HEK293 (cell line): ENCODE results near the gene MTUS2.

Experiments
- CTCF ChIA-PET: fragments of 350-600 bp; formaldehyde crosslinking; extraction: SDS; loops from one replicate; lab custom pipeline; 2021; ENCODE audit warnings: antibody characterized with exemption; lab: Yijun Ruan, JAX
- POLR2A ChIA-PET: fragments of 300-600 bp; formaldehyde crosslinking; extraction: SDS; loops from one replicate; lab custom pipeline; 2020; ENCODE audit warnings: antibody characterized with exemption, inconsistent platforms; lab: Yijun Ruan, JAX
- H3K27ac ChIP-seq: fragments of 200-500 bp; sonication (Bioruptor generic); 2 replicates; pipeline ENCODE4 v1.5.1; 2014; ENCODE audit warnings: low read depth, low read length, control low read depth, inconsistent platforms; ENCODE audit errors: extremely low read depth
- H3K36me3 ChIP-seq, 2 experiments: fragments of 200-500 bp in 1 of 2; sonication (Bioruptor generic) in 1 of 2; 1 replicate in 1 of 2; 2 replicates in 1 of 2; pipeline ENCODE4 v1.5.1; 2014 to 2017; ENCODE audit warnings: inconsistent platforms in 2 of 2, low read length in 2 of 2; ENCODE audit not compliant: control insufficient read depth in 2 of 2, insufficient read depth in 1 of 2
- H3K4me1 ChIP-seq: fragments of 200-500 bp; sonication (Bioruptor generic); 2 replicates; pipeline ENCODE4 v1.5.1; 2014; ENCODE audit warnings: mild to moderate bottlenecking, low read length, inconsistent platforms; ENCODE audit not compliant: control insufficient read depth, insufficient read depth
- H3K4me3 ChIP-seq: 2 replicates; pipeline ENCODE4 v1.5.1; 2011; ENCODE audit warnings: low read depth, mild to moderate bottlenecking, control low read depth, low read length, moderate library complexity
- H3K9me3 ChIP-seq: fragments of 200-500 bp; sonication (Bioruptor generic); 2 replicates; pipeline ENCODE4 v1.5.1; 2014; ENCODE audit warnings: low read depth, low read length, inconsistent platforms; ENCODE audit not compliant: control insufficient read depth, insufficient read depth
- ATF2 ChIP-seq: fragments of 450-650 bp; formaldehyde crosslinking; IDR thresholded peaks from 2 replicates; pipeline ENCODE4 v1.5.1; 2016; ENCODE audit warnings: missing biosample characterization, missing genetic modification characterization, low read depth
- GLI4 ChIP-seq: fragments of 450-650 bp; formaldehyde crosslinking; IDR thresholded peaks from 2 replicates; pipeline ENCODE4 v1.5.1; 2016; ENCODE audit warnings: missing biosample characterization, missing genetic modification characterization
- SP2 ChIP-seq: fragments of 450-650 bp; formaldehyde crosslinking; IDR thresholded peaks from 2 replicates; pipeline ENCODE4 v1.5.1; 2016; ENCODE audit warnings: missing biosample characterization, missing genetic modification characterization
- ZBTB1 ChIP-seq: fragments of 450-650 bp; formaldehyde crosslinking; IDR thresholded peaks from 2 replicates; pipeline ENCODE4 v1.5.1; 2016; ENCODE audit warnings: missing biosample characterization, missing genetic modification characterization
- ZEB2 ChIP-seq: fragments of 450-650 bp; formaldehyde crosslinking; IDR thresholded peaks from 2 replicates; pipeline ENCODE4 v1.5.1; 2016; ENCODE audit warnings: missing biosample characterization, missing genetic modification characterization
- ZNF10 ChIP-seq: fragments of 450-650 bp; formaldehyde crosslinking; IDR thresholded peaks from 2 replicates; pipeline ENCODE4 v1.5.1; 2017; ENCODE audit warnings: missing biosample characterization, missing genetic modification characterization
- ZNF121 ChIP-seq: fragments of 450-650 bp; formaldehyde crosslinking; IDR thresholded peaks from 2 replicates; pipeline ENCODE4 v1.5.1; 2016; ENCODE audit warnings: missing biosample characterization, missing genetic modification characterization
- ZNF146 ChIP-seq: fragments of 450-650 bp; formaldehyde crosslinking; IDR thresholded peaks from 2 replicates; pipeline ENCODE4 v1.5.1; 2016; ENCODE audit warnings: missing biosample characterization, missing genetic modification characterization
- ZNF157 ChIP-seq: fragments of 450-650 bp; formaldehyde crosslinking; IDR thresholded peaks from 2 replicates; pipeline ENCODE4 v1.5.1; 2016; ENCODE audit warnings: missing biosample characterization, missing genetic modification characterization
- ZNF16 ChIP-seq: fragments of 450-650 bp; formaldehyde crosslinking; IDR thresholded peaks from 2 replicates; pipeline ENCODE4 v1.5.1; 2016; ENCODE audit warnings: low read depth, missing biosample characterization, missing genetic modification characterization
- ZNF19 ChIP-seq: fragments of 450-650 bp; formaldehyde crosslinking; IDR thresholded peaks from 2 replicates; pipeline ENCODE4; 2016; ENCODE audit warnings: missing biosample characterization, missing genetic modification characterization, low read depth
- ZNF202 ChIP-seq: fragments of 450-650 bp; formaldehyde crosslinking; IDR thresholded peaks from 2 replicates; pipeline ENCODE4 v1.5.1; 2016; ENCODE audit warnings: missing biosample characterization, missing genetic modification characterization, borderline replicate concordance
- ZNF214 ChIP-seq: fragments of 450-650 bp; formaldehyde crosslinking; IDR thresholded peaks from 2 replicates; pipeline ENCODE4 v1.5.1; 2017; ENCODE audit warnings: missing biosample characterization, mild to moderate bottlenecking, missing genetic modification characterization, borderline replicate concordance
- ZNF221 ChIP-seq: fragments of 450-650 bp; formaldehyde crosslinking; IDR thresholded peaks from 2 replicates; pipeline ENCODE4 v1.5.1; 2017; ENCODE audit warnings: missing biosample characterization, missing genetic modification characterization, borderline replicate concordance
- ZNF274 ChIP-seq, 2 experiments: fragments of 200-500 bp in 1 of 2; fragments of 450-650 bp in 1 of 2; sonication (Bioruptor generic) in 1 of 2; formaldehyde crosslinking in 1 of 2; IDR thresholded peaks; 2 replicates each; pipeline versions ENCODE4 v1.5.1 to v1.6.1; 2014 to 2016; ENCODE audit warnings: borderline replicate concordance in 1 of 2, inconsistent platforms in 1 of 2, low read length in 1 of 2, missing biosample characterization in 1 of 2, missing genetic modification characterization in 1 of 2
- ZNF335 ChIP-seq: fragments of 450-650 bp; formaldehyde crosslinking; conservative IDR thresholded peaks from 2 replicates; pipeline ENCODE4 v1.5.1; 2016; ENCODE audit warnings: missing biosample characterization, missing genetic modification characterization
- ZNF510 ChIP-seq: fragments of 450-650 bp; formaldehyde crosslinking; IDR thresholded peaks from 2 replicates; pipeline ENCODE4 v1.5.1; 2018; ENCODE audit warnings: mild to moderate bottlenecking, missing genetic modification characterization, missing biosample characterization; ENCODE audit not compliant: insufficient replicate concordance
- ZNF529 ChIP-seq: fragments of 450-650 bp; formaldehyde crosslinking; IDR thresholded peaks from 2 replicates; pipeline ENCODE4 v1.5.1; 2017; ENCODE audit warnings: missing genetic modification characterization, missing biosample characterization; ENCODE audit not compliant: insufficient replicate concordance
- ZNF548 ChIP-seq: fragments of 450-650 bp; formaldehyde crosslinking; IDR thresholded peaks from 2 replicates; pipeline ENCODE4 v1.5.1; 2016; ENCODE audit warnings: missing biosample characterization, missing genetic modification characterization
- ZNF560 ChIP-seq: fragments of 450-650 bp; formaldehyde crosslinking; IDR thresholded peaks from 2 replicates; pipeline ENCODE4 v1.5.1; 2017; ENCODE audit warnings: missing biosample characterization, missing genetic modification characterization, borderline replicate concordance
- ZNF580 ChIP-seq: fragments of 450-650 bp; formaldehyde crosslinking; IDR thresholded peaks from 2 replicates; pipeline ENCODE4 v1.5.1; 2016; ENCODE audit warnings: missing biosample characterization, missing genetic modification characterization
- ZNF664 ChIP-seq: fragments of 450-650 bp; formaldehyde crosslinking; IDR thresholded peaks from 2 replicates; pipeline ENCODE4 v1.5.1; 2016; ENCODE audit warnings: missing biosample characterization, missing genetic modification characterization
- ZNF768 ChIP-seq: fragments of 450-650 bp; formaldehyde crosslinking; IDR thresholded peaks from 2 replicates; pipeline ENCODE4 v1.5.1; 2018; ENCODE audit warnings: missing biosample characterization, mild to moderate bottlenecking, missing genetic modification characterization
- ZNF837 ChIP-seq: fragments of 450-650 bp; formaldehyde crosslinking; IDR thresholded peaks from 2 replicates; pipeline ENCODE4 v1.5.1; 2016; ENCODE audit warnings: missing biosample characterization, missing genetic modification characterization
- ZNF843 ChIP-seq: fragments of 450-650 bp; formaldehyde crosslinking; IDR thresholded peaks from 2 replicates; pipeline ENCODE4 v1.5.1; 2016; ENCODE audit warnings: missing biosample characterization, missing genetic modification characterization
- TF ChIP-seq, protein P1 (sequence below): fragments of 450-650 bp; IDR thresholded peaks from 2 replicates; pipeline ENCODE4 v1.5.1; 2018; ENCODE audit warnings: missing biosample characterization, mild to moderate bottlenecking, missing genetic modification characterization
- TF ChIP-seq, protein P2 (sequence below): fragments of 450-650 bp; formaldehyde crosslinking; IDR thresholded peaks from 2 replicates; pipeline ENCODE4 v1.5.1; 2016; ENCODE audit warnings: missing biosample characterization, missing genetic modification characterization

The MTUS2 gene

DNA sequence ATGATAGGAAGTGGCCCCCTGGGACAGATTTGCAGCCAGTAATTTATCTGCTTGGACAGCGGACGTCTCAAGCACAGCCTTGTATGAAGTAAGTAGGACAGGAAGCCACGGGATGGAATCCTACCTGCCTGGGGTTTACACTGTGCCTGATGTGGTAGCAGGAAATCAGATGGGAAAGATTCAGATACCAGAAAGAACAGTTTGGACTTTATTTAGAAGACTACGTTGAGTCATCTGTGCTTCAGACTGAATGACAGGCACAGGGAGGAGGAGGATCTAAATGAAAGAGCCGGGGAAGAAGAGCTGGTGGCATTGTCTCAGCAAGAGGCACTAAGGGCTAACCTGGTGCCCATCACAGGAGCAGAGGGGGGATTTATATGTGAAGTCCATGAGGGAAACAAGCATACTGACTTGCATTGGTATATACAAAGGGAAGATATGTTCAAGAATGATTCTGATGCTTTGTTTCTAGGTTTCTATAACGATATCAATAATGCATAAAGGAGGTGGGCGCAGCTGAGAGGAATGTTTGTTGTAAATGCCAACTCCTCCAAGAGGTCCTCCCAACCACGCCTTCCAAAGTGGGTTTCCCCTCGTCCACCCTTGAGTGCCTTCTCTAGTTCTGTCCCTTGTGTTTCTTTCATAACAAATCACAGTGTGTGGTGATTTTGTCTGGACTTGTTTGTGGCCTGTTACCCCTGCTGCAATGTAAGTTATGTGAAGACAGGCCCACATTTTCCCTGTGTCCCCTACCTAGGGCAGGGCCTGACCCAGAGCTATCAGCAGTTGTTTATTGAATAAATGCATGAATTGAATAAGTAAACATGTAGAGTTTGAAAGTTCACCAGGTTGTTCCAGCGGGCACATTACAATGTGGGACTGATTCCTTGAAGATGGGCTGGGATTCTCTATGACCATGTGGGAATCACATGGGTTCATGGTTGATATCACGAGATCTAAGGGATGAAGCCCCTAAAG lies 446.9 kb downstream of the MTUS2 start:
- TF ChIP-seq ZNF843 (tag by site-specific recombination) (no peak), GLI4 (tag by site-specific recombination) (no peak), ZNF10 (tag by site-specific recombination) (no peak), SP2 (tag by site-specific recombination) (no peak), ATF2 (tag by site-specific recombination) (no peak), ZNF510 (tag by site-specific recombination) (no peak), ZNF664 (tag by site-specific recombination) (no peak), ZNF837 (no peak), ZNF146 (tag by site-specific recombination) (no peak), ZNF221 (tag by site-specific recombination) (no peak), ZNF580 (tag by site-specific recombination) (no peak)
- TF ChIP-seq, protein P1, sequence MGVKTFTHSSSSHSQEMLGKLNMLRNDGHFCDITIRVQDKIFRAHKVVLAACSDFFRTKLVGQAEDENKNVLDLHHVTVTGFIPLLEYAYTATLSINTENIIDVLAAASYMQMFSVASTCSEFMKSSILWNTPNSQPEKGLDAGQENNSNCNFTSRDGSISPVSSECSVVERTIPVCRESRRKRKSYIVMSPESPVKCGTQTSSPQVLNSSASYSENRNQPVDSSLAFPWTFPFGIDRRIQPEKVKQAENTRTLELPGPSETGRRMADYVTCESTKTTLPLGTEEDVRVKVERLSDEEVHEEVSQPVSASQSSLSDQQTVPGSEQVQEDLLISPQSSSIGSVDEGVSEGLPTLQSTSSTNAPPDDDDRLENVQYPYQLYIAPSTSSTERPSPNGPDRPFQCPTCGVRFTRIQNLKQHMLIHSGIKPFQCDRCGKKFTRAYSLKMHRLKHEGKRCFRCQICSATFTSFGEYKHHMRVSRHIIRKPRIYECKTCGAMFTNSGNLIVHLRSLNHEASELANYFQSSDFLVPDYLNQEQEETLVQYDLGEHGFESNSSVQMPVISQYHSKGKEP (tag by site-specific recombination), result no peak
- TF ChIP-seq, protein P2, sequence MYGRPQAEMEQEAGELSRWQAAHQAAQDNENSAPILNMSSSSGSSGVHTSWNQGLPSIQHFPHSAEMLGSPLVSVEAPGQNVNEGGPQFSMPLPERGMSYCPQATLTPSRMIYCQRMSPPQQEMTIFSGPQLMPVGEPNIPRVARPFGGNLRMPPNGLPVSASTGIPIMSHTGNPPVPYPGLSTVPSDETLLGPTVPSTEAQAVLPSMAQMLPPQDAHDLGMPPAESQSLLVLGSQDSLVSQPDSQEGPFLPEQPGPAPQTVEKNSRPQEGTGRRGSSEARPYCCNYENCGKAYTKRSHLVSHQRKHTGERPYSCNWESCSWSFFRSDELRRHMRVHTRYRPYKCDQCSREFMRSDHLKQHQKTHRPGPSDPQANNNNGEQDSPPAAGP, result no peak
- Histone ChIP-seq H3K36me3 (no peaks in the 10 kb centered on the region), H3K4me3 (no peak overlapping the region), H3K4me1 (no peaks in the 10 kb centered on the region), H3K27ac (no peak overlapping the region), H3K9me3 (no peaks in the 10 kb centered on the region)
- ChIA-PET POLR2A (no interaction called here), CTCF (no interaction called here)

DNA sequence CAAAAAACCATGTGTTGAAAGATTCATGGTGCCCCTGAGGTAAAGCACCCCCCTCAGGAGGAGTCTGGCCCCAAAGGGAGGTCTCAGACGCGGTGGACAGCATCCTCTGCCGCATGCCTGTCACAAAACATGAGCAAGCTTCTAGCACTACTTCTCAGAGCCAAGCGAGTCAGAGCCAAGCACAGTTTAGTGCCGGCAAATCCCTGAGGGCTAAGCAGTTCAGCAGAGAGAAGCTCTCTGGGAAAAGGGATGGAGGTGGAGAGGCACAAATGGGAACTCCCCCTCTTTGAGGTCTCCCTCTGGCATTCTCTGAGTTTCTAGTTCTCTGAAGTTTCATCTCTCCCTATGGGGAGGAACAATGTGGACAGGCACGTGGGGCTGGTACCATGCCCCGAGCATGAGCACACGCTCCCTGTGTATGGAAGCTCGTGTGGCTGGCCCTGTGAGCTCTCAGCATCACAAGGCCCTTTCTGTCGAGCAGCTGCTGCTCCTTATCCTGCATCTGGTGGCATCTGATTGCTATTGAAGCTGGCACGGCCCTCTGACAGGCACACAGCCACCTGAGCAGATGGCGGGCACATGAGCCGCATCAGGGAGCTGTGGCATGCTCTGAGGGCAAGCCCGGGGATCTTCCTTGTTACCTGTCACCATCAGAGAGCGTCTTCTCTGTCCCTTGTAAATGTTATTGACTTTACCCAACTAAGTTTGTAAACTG lies 450.3 kb downstream of the MTUS2 start:
- Histone ChIP-seq H3K9me3 (no peaks in the 10 kb centered on the region), H3K4me1 (no peaks in the 10 kb centered on the region), H3K27ac (no peak overlapping the region), H3K36me3 (no peaks in the 10 kb centered on the region), H3K4me3 (no peak overlapping the region)
- TF ChIP-seq ZNF202 (tag by site-specific recombination) (no peak), ZNF121 (no peak), ZNF768 (no peak), ZNF19 (tag by site-specific recombination) (no peak), ZNF157 (tag by site-specific recombination) (no peak), ZNF548 (tag by site-specific recombination) (no peak), ZEB2 (tag by site-specific recombination) (no peak), ZNF529 (tag by site-specific recombination) (no peak), ZNF335 (tag by site-specific recombination) (no peak), ZBTB1 (tag by site-specific recombination) (no peak), ZNF16 (tag by site-specific recombination) (no peak), ZNF560 (tag by site-specific recombination) (no peak), ZNF274 (IDR thresholded peaks at IDR 0.05; ENCODE audit: low read length) (no peak), ZNF274 (tag by site-specific recombination; IDR thresholded peaks at IDR 0.05; ENCODE audit: borderline replicate concordance) (no peak), ZNF214 (tag by site-specific recombination) (no peak)
- ChIA-PET CTCF (interaction anchor here (0.7 kb wide), 1 partner anchor 9 kb away, joined by 3 read pairs; no protein-coding TSS in a partner anchor), POLR2A (no interaction called here)
